A673 (cell line): Measurements from ENCODE around the gene KCNJ9. TPM values are rescaled to one million over a fixed set of nuclear protein-coding genes. Genes with fewer than 3 reads are reported as not detected.

Source experiments
- BruUV-seq: library from RNA; stranded (reverse); fragments of 400-500 nt; replicated peaks from 2 replicates; lab custom pipeline; 2021; lab: Mats Ljungman, UMichigan
- CTCF ChIA-PET: fragments of 300-600 bp; sonication (Branson Sonifier 250); formaldehyde crosslinking; loops from one replicate; lab custom pipeline; 2022; ENCODE audit warnings: antibody characterized with exemption; lab: Charles Lee
- POLR2A ChIA-PET: fragments of 300-600 bp; sonication (Branson Sonifier 250); formaldehyde crosslinking; loops from one replicate; lab custom pipeline; 2022; ENCODE audit warnings: antibody characterized with exemption; ENCODE audit not compliant: low non-redundant PET; lab: Charles Lee
- DNase-seq: peaks from one replicate; pipeline ENCODE4 v3.0.0-alpha.2; 2015; ENCODE audit warnings: low spot score
- H3K27ac ChIP-seq: fragments of 200-600 bp; sonication (generic); 2 replicates; pipeline ENCODE4 v1.5.1; 2016; ENCODE audit warnings: mixed run types, low read depth, mild to moderate bottlenecking, mixed read lengths, antibody characterized with exemption, low read length; ENCODE audit not compliant: poor library complexity, severe bottlenecking
- H3K27me3 ChIP-seq: fragments of 200-600 bp; sonication (generic); replicated peaks from 2 replicates; pipeline ENCODE4 v1.6.1; 2017; ENCODE audit warnings: mixed run types, low read depth, mild to moderate bottlenecking, mixed read lengths, antibody characterized with exemption, low read length; ENCODE audit not compliant: insufficient read depth, poor library complexity
- H3K36me3 ChIP-seq: fragments of 200-600 bp; sonication (generic); 2 replicates; pipeline ENCODE4 v1.6.1; 2016; ENCODE audit warnings: mixed run types, mild to moderate bottlenecking, mixed read lengths, antibody characterized with exemption, low read length; ENCODE audit not compliant: insufficient read depth, poor library complexity, severe bottlenecking
- H3K4me1 ChIP-seq: fragments of 200-600 bp; sonication (generic); 2 replicates; pipeline ENCODE4 v1.6.1; 2017; ENCODE audit warnings: mixed run types, mild to moderate bottlenecking, mixed read lengths, antibody characterized with exemption, low read length; ENCODE audit not compliant: insufficient read depth, poor library complexity, severe bottlenecking
- H3K4me3 ChIP-seq: fragments of 200-600 bp; sonication (generic); 2 replicates; pipeline ENCODE4 v1.5.1; 2016; ENCODE audit warnings: low read depth, mixed run types, mild to moderate bottlenecking, mixed read lengths, low read length; ENCODE audit not compliant: poor library complexity, severe bottlenecking
- H3K9me3 ChIP-seq: fragments of 200-600 bp; sonication (generic); 2 replicates; pipeline ENCODE4 v1.6.1; 2016; ENCODE audit warnings: mixed run types, low read depth, mild to moderate bottlenecking, mixed read lengths, antibody characterized with exemption, low read length; ENCODE audit not compliant: poor library complexity, severe bottlenecking
- CTCF ChIP-seq: fragments of 300-800, 200-600 bp; sonication (generic); conservative IDR thresholded peaks from 2 replicates; pipeline ENCODE4 v1.5.1; 2017; ENCODE audit warnings: low read depth, mild to moderate bottlenecking, antibody characterized with exemption, low read length, moderate library complexity, mixed read lengths
- EZH2 ChIP-seq: fragments of 200-600 bp; sonication (generic); IDR thresholded peaks from 2 replicates; pipeline ENCODE4 v1.6.1; 2017; ENCODE audit warnings: borderline replicate concordance, low read depth, mild to moderate bottlenecking, mixed read lengths, antibody characterized with exemption, low read length; ENCODE audit not compliant: poor library complexity, severe bottlenecking
- intact Hi-C: fragments of 100-400 bp; cut with micrococcal nuclease; formaldehyde crosslinking; loops from one replicate; pipeline ENCODE4 v1.10.0; 2022; ENCODE audit not compliant: unreplicated experiment
- total RNA-seq: library from RNA; stranded (reverse); gene quantifications from 2 replicates; pipeline ENCODE4 v1.2.3, GENCODE V29; 2021

The KCNJ9 gene
- total RNA-seq, 1 experiment from 2014 or later: not detected

DNA sequence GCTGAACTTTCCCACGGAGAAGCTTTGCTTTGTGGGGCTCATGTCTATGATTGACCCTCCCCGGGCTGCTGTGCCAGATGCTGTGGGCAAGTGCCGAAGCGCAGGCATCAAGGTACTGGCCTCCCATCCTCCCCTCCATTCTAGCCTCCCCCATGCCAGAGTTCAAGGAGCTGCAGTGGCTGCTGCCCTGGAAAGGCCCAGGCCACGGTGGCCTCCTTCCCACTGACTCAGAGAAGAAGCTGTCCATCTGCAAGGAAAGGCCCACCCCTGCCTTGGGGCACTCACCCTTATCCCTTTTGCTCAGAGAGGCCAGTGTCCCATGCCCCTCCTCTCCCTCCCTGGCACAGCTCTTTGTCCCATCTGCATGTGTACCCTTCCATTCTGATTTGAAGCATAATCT lies 49.1 kb downstream of the KCNJ9 start:
- TF ChIP-seq EZH2 (no peak), CTCF (no peak)
- intact Hi-C loops: no loop called here
- no peak for DNase-seq
- Histone ChIP-seq H3K9me3 (no peaks in the 10 kb centered on the region), H3K4me3 (no peak overlapping the region), H3K4me1 (no peaks in the 10 kb centered on the region), H3K27me3 (no peaks in the 10 kb centered on the region), H3K27ac (no peak overlapping the region), H3K36me3 (no peaks in the 10 kb centered on the region)
- no TSS peak for BruUV-seq
- CTCF ChIA-PET: interaction anchor here (0.6 kb wide), 1 partner anchor 62 kb away, joined by 10 read pairs; no protein-coding TSS in a partner anchor
- POLR2A ChIA-PET: no interaction called here

- DNase-seq: no peak
- BruUV-seq: no TSS peak
- H3K36me3 ChIP-seq: no peaks in the 10 kb centered on the region
- POLR2A ChIA-PET: no interaction called here
- TF ChIP-seq EZH2 (no peak), CTCF (no peak)
- H3K9me3 ChIP-seq: no peaks in the 10 kb centered on the region
- CTCF ChIA-PET: no interaction called here
- H3K4me1 ChIP-seq: no peaks in the 10 kb centered on the region
- intact Hi-C loops: no loop called here
- no peak overlapping the region for H3K4me3 ChIP-seq
- no peak overlapping the region for H3K27ac ChIP-seq
- no peaks in the 10 kb centered on the region for H3K27me3 ChIP-seq
These were observed 49.6 kb downstream of the KCNJ9 start for GRCh38 chr1:160130939-160131338.

- Histone ChIP-seq H3K4me1 (no peaks in the 10 kb centered on the region), H3K27me3 (no peaks in the 10 kb centered on the region), H3K9me3 (no peaks in the 10 kb centered on the region), H3K27ac (no peak overlapping the region), H3K36me3 (no peaks in the 10 kb centered on the region), H3K4me3 (no peak overlapping the region)
- no peak for DNase-seq
- ChIA-PET CTCF (no interaction called here), POLR2A (no interaction called here)
- TF ChIP-seq CTCF: no peak
- TF ChIP-seq EZH2: no peak
- intact Hi-C loops: no loop called here
- no TSS peak for BruUV-seq
These were observed 50.6 kb downstream of the KCNJ9 start for GRCh38 chr1:160131803-160132565.
